GM18868 (cell line): ENCODE results near the gene CD3G.
A peak's percentile ranks its signal among the peaks of the same experiment; 100 is the strongest.

Experiments
- ATAC-seq: cut with Tn5 transposase; IDR thresholded peaks from one replicate; pipeline ENCODE4 v1.9.1; 2021; ENCODE audit warnings: mild to moderate bottlenecking, moderate library complexity; ENCODE audit not compliant: unreplicated experiment

Gene CD3G

GRCh38 chr11:118322721-118323120 is 21.4 kb upstream of the CD3G start:
- no peak for ATAC-seq

GRCh38 chr11:118325283-118325682 is 18.9 kb upstream of the CD3G start:
- no peak for ATAC-seq

- no peak for ATAC-seq
Measured at GRCh38 chr11:118328745-118329144, 15.4 kb upstream of the CD3G start.

GRCh38 chr11:118334745-118335144 is 9.4 kb upstream of the CD3G start:
- no peak for ATAC-seq

- no peak for ATAC-seq
Measured at GRCh38 chr11:118338637-118339061, 5.5 kb upstream of the CD3G start.

GRCh38 chr11:118339281-118339961 is 4.7 kb upstream of the CD3G start:
- ATAC-seq = no peak

- no peak for ATAC-seq
Measured at GRCh38 chr11:118340449-118340848, 3.7 kb upstream of the CD3G start.

- no peak for ATAC-seq
Measured at GRCh38 chr11:118341261-118341660, 2.9 kb upstream of the CD3G start.

GRCh38 chr11:118341815-118342489 is 2.2 kb upstream of the CD3G start:
- no peak for ATAC-seq

GRCh38 chr11:118342503-118343161 is 1.5 kb upstream of the CD3G start, which contains the start of gene CD3D:
Gene CD3D (minus strand): TSS chr11:118342705. CDS start chr11:118342607, 98 bp downstream.
- ATAC-seq = no peak

- no peak for ATAC-seq
Measured at GRCh38 chr11:118343248-118343647, 896 bp upstream of the CD3G start.

GRCh38 chr11:118349475-118349874 is 5.3 kb downstream of the CD3G start:
- ATAC-seq = no peak

- ATAC-seq = no peak
Measured at GRCh38 chr11:118353084-118353710, 9.1 kb downstream of the CD3G start.

- ATAC-seq = no peak
Measured at GRCh38 chr11:118358071-118358470, 13.9 kb downstream of the CD3G start.

GRCh38 chr11:118359295-118359958 is 15.3 kb downstream of the CD3G start, which contains the start of gene UBE4A:
Gene UBE4A (plus strand): TSS chr11:118359600. CDS start chr11:118365081, 5,481 bp downstream.
- peak; percentile 88 for ATAC-seq

GRCh38 chr11:118364956-118365615 is 20.9 kb downstream of the CD3G start:
- ATAC-seq = no peak

GRCh38 chr11:118366287-118366686 is 22.1 kb downstream of the CD3G start:
- ATAC-seq = no peak

GRCh38 chr11:118370774-118371173 is 26.6 kb downstream of the CD3G start:
- ATAC-seq = no peak

- ATAC-seq = no peak
Measured at GRCh38 chr11:118373263-118373662, 29.1 kb downstream of the CD3G start.

- no peak for ATAC-seq
Measured at GRCh38 chr11:118373871-118374270, 29.7 kb downstream of the CD3G start.
